K562 (cell line): Measurements from ENCODE around the gene DNAJC13. TPM values are rescaled to one million over a fixed set of nuclear protein-coding genes. Genes with fewer than 3 reads are reported as not detected.
A peak's percentile ranks its signal among the peaks of the same experiment; 100 is the strongest.

Experiments
- ATAC-seq: fragments of 200-7000 bp; cut with Tn5 transposase; 3 replicates; pipeline ENCODE4 v1.9.1; 2020; ENCODE audit warnings: moderate library complexity
- BruUV-seq: library from RNA; stranded (reverse); fragments of 400-500 nt; replicated peaks from 2 replicates; lab custom pipeline; 2021; lab: Mats Ljungman, UMichigan
- CTCF ChIA-PET: fragments of 300-600 bp; formaldehyde crosslinking; extraction: SDS; loops from one replicate; lab custom pipeline; 2021; ENCODE audit warnings: low intra/inter-chr PET ratio; lab: Yijun Ruan, JAX
- POLR2A ChIA-PET: fragments of 300-600, 350-650 bp; sonication (Branson Sonifier 250); formaldehyde crosslinking; extraction: SDS; loops from one replicate; lab custom pipeline; 2021; ENCODE audit warnings: antibody characterized with exemption, inconsistent platforms; lab: Yijun Ruan, JAX
- DNase-seq, 4 experiments: peaks; one replicate each; pipeline versions ENCODE4 v3.0.0 to v3.0.0-alpha.2; 2011 to 2018; ENCODE audit warnings: low spot score in 3 of 4, mixed read lengths in 3 of 4; ENCODE audit errors: extremely low read depth in 1 of 4
- FAIRE-seq: peaks from 2 replicates; lab custom pipeline; 2011; peaks lifted over from hg19 to GRCh38; lab: Jason Lieb, UNC
- H2AFZ ChIP-seq: 2 replicates; pipeline ENCODE4 v1.6.0; 2011; ENCODE audit warnings: low read depth, low read length, control low read depth, inconsistent platforms
- H3K27ac ChIP-seq: fragments of 200-600 bp; 3 replicates; pipeline ENCODE4 v1.8.0; 2011; ENCODE audit warnings: low read depth, mild to moderate bottlenecking, control low read depth, inconsistent platforms, low read length, moderate library complexity, mixed read lengths; ENCODE audit errors: extremely low read depth
- H3K27me3 ChIP-seq, 2 experiments: fragments of 300-600 bp in 1 of 2; 2 replicates in 1 of 2; 3 replicates in 1 of 2; pipeline versions ENCODE4 v1.6.0 to v1.8.0; 2011; ENCODE audit warnings: inconsistent platforms in 2 of 2, low read length in 2 of 2, mild to moderate bottlenecking in 1 of 2, mixed read lengths in 1 of 2, moderate library complexity in 1 of 2; ENCODE audit not compliant: control insufficient read depth in 2 of 2, insufficient read depth in 2 of 2
- H3K36me3 ChIP-seq: fragments of 300-600 bp; 3 replicates; pipeline ENCODE4 v1.8.0; 2011; ENCODE audit warnings: mild to moderate bottlenecking, low read length, inconsistent platforms; ENCODE audit not compliant: control insufficient read depth, insufficient read depth
- H3K4me1 ChIP-seq, 2 experiments: fragments of 200-600 bp in 1 of 2; replicated peaks in 1 of 2; 2 replicates in 1 of 2; 3 replicates in 1 of 2; pipeline versions ENCODE4 v1.5.1 to v1.8.0; 2011; ENCODE audit warnings: inconsistent platforms in 2 of 2, low read length in 2 of 2, mild to moderate bottlenecking in 1 of 2, mixed read lengths in 1 of 2, moderate library complexity in 1 of 2; ENCODE audit not compliant: control insufficient read depth in 2 of 2, insufficient read depth in 2 of 2
- H3K4me2 ChIP-seq: 2 replicates; pipeline ENCODE4 v1.6.1; 2011; ENCODE audit warnings: low read length, control low read depth, inconsistent platforms, mixed read lengths; ENCODE audit not compliant: insufficient read depth
- H3K4me3 ChIP-seq: fragments of 200-600 bp; sonication (generic), shearing (Covaris generic); 2 replicates; pipeline ENCODE4 v1.5.1; 2016; ENCODE audit warnings: control low read depth, inconsistent platforms
- H3K79me2 ChIP-seq: fragments of 200-600 bp; 3 replicates; pipeline ENCODE4 v1.8.0; 2011; ENCODE audit warnings: low read length, inconsistent platforms; ENCODE audit not compliant: control insufficient read depth, insufficient read depth
- H3K9ac ChIP-seq, 2 experiments: 2 replicates each; pipeline versions ENCODE4 v1.6.0 to v1.6.1; 2011; ENCODE audit warnings: low read depth in 2 of 2, low read length in 2 of 2, control low read depth in 1 of 2, inconsistent platforms in 1 of 2, mild to moderate bottlenecking in 1 of 2, mixed read lengths in 1 of 2; ENCODE audit not compliant: insufficient read depth in 1 of 2
- H3K9me1 ChIP-seq: one replicate; pipeline ENCODE4 v1.6.0; 2011; ENCODE audit warnings: inconsistent platforms, mild to moderate bottlenecking, low read length, moderate library complexity; ENCODE audit not compliant: control insufficient read depth, insufficient read depth
- H3K9me3 ChIP-seq: replicated peaks from 2 replicates; pipeline ENCODE4 v1.5.1; 2011; ENCODE audit warnings: low read depth, low read length, inconsistent platforms; ENCODE audit not compliant: control insufficient read depth, insufficient read depth
- H4K20me1 ChIP-seq: replicated peaks from 2 replicates; pipeline ENCODE4 v1.6.1; 2011; ENCODE audit warnings: low read length, inconsistent platforms, mixed read lengths; ENCODE audit not compliant: control insufficient read depth, insufficient read depth
- ARID1B ChIP-seq: fragments of 450-650 bp; IDR thresholded peaks from 2 replicates; pipeline ENCODE4 v1.6.1; 2016; ENCODE audit warnings: antibody characterized with exemption, mild to moderate bottlenecking, inconsistent platforms
- C11orf30 ChIP-seq: fragments of 450-650 bp; IDR thresholded peaks from 2 replicates; pipeline ENCODE4 v1.6.1; 2016; ENCODE audit warnings: low read depth, mild to moderate bottlenecking
- ELF4 ChIP-seq: fragments of 450-650 bp; formaldehyde crosslinking; IDR thresholded peaks from 2 replicates; pipeline ENCODE4 v1.4.0; 2022; ENCODE audit warnings: missing genetic modification characterization
- IFI16 ChIP-seq: fragments of 250-450 bp; sonication (Bioruptor Pico); IDR thresholded peaks from 2 replicates; pipeline ENCODE4 v2.1.2; 2022; ENCODE audit warnings: mild to moderate bottlenecking, inconsistent platforms
- JUN ChIP-seq, 2 experiments: sonication (generic) in 1 of 2; formaldehyde crosslinking in 1 of 2; IDR thresholded peaks; 2 replicates each; pipeline versions ENCODE4 v1.6.1 to v1.8.0; 2012 to 2022; ENCODE audit warnings: borderline replicate concordance in 2 of 2, mild to moderate bottlenecking in 2 of 2, improper control_type of control experiment in 1 of 2, low read depth in 1 of 2, low read length in 1 of 2, missing genetic modification reagents in 1 of 2
- KAT8 ChIP-seq: fragments of 450-650 bp; IDR thresholded peaks from 2 replicates; pipeline ENCODE4 v1.6.1; 2016; ENCODE audit warnings: low read depth, mild to moderate bottlenecking
- KLF10 ChIP-seq: fragments of 250-450 bp; sonication (Bioruptor Pico); IDR thresholded peaks from 2 replicates; pipeline ENCODE4 v1.6.1; 2021; ENCODE audit warnings: matching md5 sums
- MAFK ChIP-seq: IDR thresholded peaks from 2 replicates; pipeline ENCODE4 v1.6.1; 2011; ENCODE audit warnings: low read length, improper control_type of control experiment
- MCM5 ChIP-seq: fragments of 450-650 bp; IDR thresholded peaks from 2 replicates; pipeline ENCODE4 v1.6.1; 2016; ENCODE audit warnings: low read depth
- NONO ChIP-seq, 2 experiments: fragments of 200-400 bp in 1 of 2; fragments of 450-650 bp in 1 of 2; formaldehyde crosslinking in 1 of 2; IDR thresholded peaks; 2 replicates each; pipeline ENCODE4 v1.6.1; 2017; ENCODE audit warnings: low read depth in 2 of 2, mild to moderate bottlenecking in 2 of 2, moderate library complexity in 2 of 2, low read length in 1 of 2
- OTX1 ChIP-seq: fragments of 450-650 bp; formaldehyde crosslinking; IDR thresholded peaks from 2 replicates; pipeline ENCODE4 v1.4.0; 2022; ENCODE audit warnings: mild to moderate bottlenecking
- PHB2 ChIP-seq: fragments of 450-650 bp; IDR thresholded peaks from 2 replicates; pipeline ENCODE4 v1.6.1; 2017; ENCODE audit warnings: low read depth
- RERE ChIP-seq: sonication (generic); formaldehyde crosslinking; IDR thresholded peaks from 2 replicates; pipeline ENCODE4 v1.8.0; 2023; ENCODE audit warnings: missing genetic modification reagents, mild to moderate bottlenecking, borderline replicate concordance
- RFX5 ChIP-seq: IDR thresholded peaks from 2 replicates; pipeline ENCODE4 v1.6.1; 2011; ENCODE audit warnings: low read depth, mild to moderate bottlenecking, improper control_type of control experiment, low read length
- SRF ChIP-seq, 2 experiments: fragments of 250-450, 450-650 bp in 1 of 2; sonication (Bioruptor Pico) in 1 of 2; sonication (generic) in 1 of 2; formaldehyde crosslinking; IDR thresholded peaks; 2 replicates each; pipeline versions ENCODE4 v1.5.0 to v1.5.1; 2020 to 2022; ENCODE audit warnings: mild to moderate bottlenecking in 1 of 2, missing genetic modification reagents in 1 of 2
- TAF7 ChIP-seq: fragments of 450-650 bp; IDR thresholded peaks from 2 replicates; pipeline ENCODE4 v1.6.1; 2016; ENCODE audit warnings: missing genetic modification characterization, missing compliant biosample characterization
- ZNF384 ChIP-seq: IDR thresholded peaks from 2 replicates; pipeline ENCODE4 v1.6.1; 2012; ENCODE audit warnings: low read depth, low read length, improper control_type of control experiment
- WGBS: fragments of 100-300 bp; shearing (Covaris generic); methylation state at CpG from one replicate; pipeline ENCODE4 v1.1.6; 2016; ENCODE audit warnings: low coverage, mixed read lengths; ENCODE audit not compliant: insufficient coverage; ENCODE audit errors: missing lambda C conversion rate; 5-methylcytosine and 5-hydroxymethylcytosine counted together
- in situ Hi-C: fragments of 300-500 bp; cut with MboI; formaldehyde crosslinking; loops from 4 replicates; pipeline ENCODE4 v1.15.0; 2018; ENCODE audit warnings: inconsistent platforms, mixed read lengths
- intact Hi-C: fragments of 100-400 bp; cut with micrococcal nuclease; formaldehyde crosslinking; loops from 2 replicates; pipeline ENCODE4 v1.14.2; 2022
- polyA plus RNA-seq, 8 experiments: library from polyadenylated mRNA; depleted of rRNA in 4 of 8; stranded (reverse) in 5 of 8; unstranded in 3 of 8; fragments of >200 nt; fragmentation: Nextera tagmentation in 2 of 8; fragmentation: Illumina TruSeq in 1 of 8; extraction: Ambion mirVana in 2 of 8; extraction: Trizol in 1 of 8; gene quantifications; 2 replicates each; pipeline versions ENCODE4 v1.2.1 to v1.2.3, GENCODE V29; 2011 to 2014; ENCODE audit warnings: inconsistent platforms in 1 of 8, missing spikeins in 1 of 8
- total RNA-seq, 7 experiments: library from RNA; depleted of rRNA in 6 of 7; stranded (reverse); fragments of >200 nt in 6 of 7; fragmentation: Illumina TruSeq in 2 of 7; extraction: Trizol in 2 of 7; gene quantifications; 2 replicates each; pipeline versions ENCODE4 v1.2.1 to v1.2.3, GENCODE V29; 2011 to 2021; ENCODE audit warnings: low replicate concordance in 1 of 7
- TF ChIP-seq, protein P1 (sequence below): IDR thresholded peaks from 3 replicates; pipeline ENCODE4 v1.6.1; 2011; ENCODE audit warnings: borderline replicate concordance, mild to moderate bottlenecking; ENCODE audit not compliant: insufficient read length, insufficient read depth

The DNAJC13 gene
- total and polyA plus RNA-seq, 9 of the 15 experiments (the other 6 are each of a cell fraction or from before 2014, with no cell fraction given): 2.9 to 17.1 (median 10.2) TPM

GRCh38 chr3:132435911-132436425 is 18.7 kb downstream of the DNAJC13 start:
- in situ Hi-C loops: no loop called here
- TF ChIP-seq KAT8 (no peak), OTX1 (CRISPR knock-in tag) (no peak), PHB2 (no peak), ARID1B (no peak), ELF4 (CRISPR knock-in tag) (no peak), KLF10 (CRISPR knock-in tag) (no peak), RERE (CRISPR knock-in tag) (no peak), NONO (IDR thresholded peaks at IDR 0.05; ENCODE audit: low read depth in 2 of 2, low read length in 1 of 2) (no peak), TAF7 (tag) (no peak), MAFK (no peak), IFI16 (CRISPR knock-in tag) (no peak), C11orf30 (no peak), SRF (CRISPR knock-in tag; IDR thresholded peaks at IDR 0.05) (no peak), ZNF384 (no peak), RFX5 (no peak), MCM5 (no peak), JUN (IDR thresholded peaks at IDR 0.05; ENCODE audit: borderline replicate concordance, low read depth, low read length) (no peak), JUN (CRISPR knock-in tag; IDR thresholded peaks at IDR 0.05; ENCODE audit: borderline replicate concordance) (no peak)
- TF ChIP-seq, protein P1, sequence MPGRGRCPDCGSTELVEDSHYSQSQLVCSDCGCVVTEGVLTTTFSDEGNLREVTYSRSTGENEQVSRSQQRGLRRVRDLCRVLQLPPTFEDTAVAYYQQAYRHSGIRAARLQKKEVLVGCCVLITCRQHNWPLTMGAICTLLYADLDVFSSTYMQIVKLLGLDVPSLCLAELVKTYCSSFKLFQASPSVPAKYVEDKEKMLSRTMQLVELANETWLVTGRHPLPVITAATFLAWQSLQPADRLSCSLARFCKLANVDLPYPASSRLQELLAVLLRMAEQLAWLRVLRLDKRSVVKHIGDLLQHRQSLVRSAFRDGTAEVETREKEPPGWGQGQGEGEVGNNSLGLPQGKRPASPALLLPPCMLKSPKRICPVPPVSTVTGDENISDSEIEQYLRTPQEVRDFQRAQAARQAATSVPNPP: no peak
- TF ChIP-seq, all 486 proteins: peak for 0
- ATAC-seq (no peak), DNase-seq (no peak), FAIRE-seq (no peak)
- Histone ChIP-seq H3K36me3 (no peaks in the 10 kb centered on the region), H3K79me2 (no peaks in the 10 kb centered on the region; the same call in 2 of the 3 replicates), H2AFZ (no peak overlapping the region), H3K4me2 (no peak overlapping the region), H3K4me1 (0 out of 5 replicates have a peak, but pooled peaks cover 0 to 4% of the 10 kb centered on the region in 2 experiments), H3K27me3 (no peaks in the 10 kb centered on the region), H3K4me3 (no peak overlapping the region), H3K9me1 (no peaks in the 10 kb centered on the region), H3K9me3 (no peaks in the 10 kb centered on the region), H4K20me1 (no peaks in the 10 kb centered on the region), H3K27ac (peak overlapping the region; percentile 26; the same call in 1 of the 3 replicates), H3K9ac (no peak overlapping the region)
- CTCF ChIA-PET: no interaction called here
- BruUV-seq: no TSS peak
- intact Hi-C loops: no loop called here
- 38% methylated on average over 7 of the region's 7 CpGs for WGBS
- POLR2A ChIA-PET: interaction anchor here (1.2 kb wide), 1 partner anchor 19 kb away, joined by 4 read pairs; the partner anchor contains the start of gene DNAJC13
